HAP-1 (cell line): Measurements from ENCODE around the gene BIN1.

Experiments
- DNase-seq, 2 experiments: peaks; one replicate each; pipeline ENCODE4 v3.0.0-alpha.2; 2016 to 2020; ENCODE audit warnings: low spot score in 2 of 2
- H3K27me3 ChIP-seq: fragments of 250-450 bp; sonication (Bioruptor Pico); 2 replicates; pipeline ENCODE4 v1.5.1; 2020; ENCODE audit warnings: low read depth, mild to moderate bottlenecking, moderate library complexity
- H3K36me3 ChIP-seq: fragments of 250-450 bp; sonication (Bioruptor Pico); replicated peaks from 2 replicates; pipeline ENCODE4 v1.5.1; 2020; ENCODE audit warnings: mild to moderate bottlenecking
- H3K4me1 ChIP-seq: fragments of 250-450 bp; sonication (Bioruptor Pico); 2 replicates; pipeline ENCODE4 v1.5.1; 2020; ENCODE audit warnings: mild to moderate bottlenecking
- H3K4me3 ChIP-seq: fragments of 250-450 bp; sonication (Bioruptor Pico); 2 replicates; pipeline ENCODE4 v1.5.1; 2020; ENCODE audit warnings: mild to moderate bottlenecking, moderate library complexity
- H3K9me3 ChIP-seq: fragments of 250-450 bp; sonication (Bioruptor Pico); 2 replicates; pipeline ENCODE4 v1.5.1; 2020; ENCODE audit warnings: mild to moderate bottlenecking, moderate library complexity
- in situ Hi-C: fragments of 300-500 bp; cut with MboI; formaldehyde crosslinking; loops from 3 replicates; pipeline ENCODE4 v1.14.3; 2020; ENCODE audit warnings: low sequenced_read_pairs, inconsistent platforms, mixed read lengths

The BIN1 gene

GRCh38 chr2:127140538-127140937 is 33.6 kb upstream of the BIN1 start:
- in situ Hi-C loops = no loop called here
- Histone ChIP-seq H3K9me3 (peaks cover 7% of the 10 kb centered on the region; the same call in 1 of the 2 replicates), H3K4me3 (no peak overlapping the region), H3K36me3 (no peaks in the 10 kb centered on the region), H3K27me3 (0 out of 2 replicates have a peak, but pooled peaks cover 2% of the 10 kb centered on the region), H3K4me1 (no peaks in the 10 kb centered on the region)
- no peak for DNase-seq

DNA sequence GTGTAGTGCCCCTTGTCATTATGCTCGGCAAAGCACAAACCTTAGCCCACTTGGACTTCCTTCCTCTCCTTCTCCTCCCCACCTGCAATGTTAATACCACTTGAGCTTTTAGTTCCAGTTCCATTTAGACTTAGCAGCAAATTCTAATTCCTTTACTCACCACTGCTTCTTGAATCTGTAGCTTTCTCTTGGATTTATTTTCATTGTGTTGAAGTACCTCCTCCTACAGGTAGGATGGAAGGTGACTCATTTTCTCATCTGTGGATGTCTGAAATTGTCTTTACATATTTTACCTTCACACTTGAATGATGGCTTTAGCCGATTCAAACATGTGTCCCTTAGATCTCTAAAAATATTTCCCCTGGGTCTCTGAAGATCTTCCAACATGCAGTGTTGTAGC is 32.8 kb upstream of the BIN1 start:
- H3K27me3 ChIP-seq = 0 out of 2 replicates have a peak, but pooled peaks cover 2% of the 10 kb centered on the region
- H3K4me1 ChIP-seq = no peaks in the 10 kb centered on the region
- in situ Hi-C loops = no loop called here
- H3K4me3 ChIP-seq = no peak overlapping the region
- H3K9me3 ChIP-seq = peaks cover 7% of the 10 kb centered on the region; the same call in 1 of the 2 replicates
- no peak for DNase-seq
- H3K36me3 ChIP-seq = no peaks in the 10 kb centered on the region

GRCh38 chr2:127138281-127138680 is 31.3 kb upstream of the BIN1 start:
- H3K36me3 ChIP-seq = no peaks in the 10 kb centered on the region

DNA sequence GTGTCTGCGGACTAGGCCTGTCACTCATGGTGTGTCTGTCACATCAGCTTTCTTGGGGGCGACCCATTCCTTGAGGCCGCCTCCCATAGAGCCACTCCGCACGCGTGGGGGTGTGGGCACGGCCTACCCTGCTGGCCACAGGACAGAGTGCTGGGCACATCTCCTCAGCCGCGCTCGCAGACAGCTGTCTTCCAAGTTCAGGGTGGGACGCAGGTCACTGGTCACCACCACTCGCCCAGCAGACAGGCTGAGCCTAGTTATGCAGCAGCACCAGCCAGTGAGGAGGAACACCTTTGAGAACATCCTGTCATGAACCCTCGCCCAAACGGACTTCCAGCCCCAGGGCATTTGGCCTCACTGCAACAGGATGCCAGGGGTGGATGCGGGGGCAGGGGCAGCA is 30.8 kb upstream of the BIN1 start:
- Histone ChIP-seq H3K4me1 (no peaks in the 10 kb centered on the region), H3K4me3 (no peak overlapping the region), H3K9me3 (peaks cover 7% of the 10 kb centered on the region; the same call in 1 of the 2 replicates), H3K36me3 (no peaks in the 10 kb centered on the region), H3K27me3 (0 out of 2 replicates have a peak, but pooled peaks cover 2% of the 10 kb centered on the region)
- in situ Hi-C loops = no loop called here
- DNase-seq = no peak

More at GRCh38 chr2:127138281-127138680, 31.3 kb upstream of the BIN1 start:
- Histone ChIP-seq H3K27me3 (0 out of 2 replicates have a peak, but pooled peaks cover 2% of the 10 kb centered on the region), H3K4me3 (no peak overlapping the region), H3K9me3 (peaks cover 7% of the 10 kb centered on the region; the same call in 1 of the 2 replicates), H3K4me1 (no peaks in the 10 kb centered on the region)
- DNase-seq = no peak
- in situ Hi-C loops = no loop called here

DNA sequence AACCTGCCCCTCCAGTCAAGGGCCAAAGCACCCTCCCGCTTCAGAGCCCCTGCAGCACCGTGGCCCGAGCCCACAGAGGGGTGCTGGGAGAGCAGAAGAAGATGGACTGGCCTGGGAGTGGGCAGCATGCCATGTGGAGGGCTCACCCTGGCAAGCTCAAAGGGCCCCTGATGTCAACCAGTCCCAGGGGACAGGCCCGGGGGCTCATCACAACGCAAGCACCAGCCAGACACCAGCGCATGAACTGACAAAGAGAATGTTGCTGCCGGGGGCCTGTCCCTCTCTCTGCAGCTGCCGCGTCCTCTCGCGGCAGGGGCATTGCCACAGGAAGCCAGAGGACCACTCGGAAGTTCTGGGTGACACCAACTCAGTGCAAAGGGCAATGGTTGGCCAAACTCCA is 30.3 kb upstream of the BIN1 start:
- Histone ChIP-seq H3K4me3 (no peak overlapping the region), H3K9me3 (peaks cover 7% of the 10 kb centered on the region; the same call in 1 of the 2 replicates), H3K36me3 (no peaks in the 10 kb centered on the region), H3K4me1 (no peaks in the 10 kb centered on the region), H3K27me3 (0 out of 2 replicates have a peak, but pooled peaks cover 2% of the 10 kb centered on the region)
- in situ Hi-C loops = no loop called here
- no peak for DNase-seq

GRCh38 chr2:127134833-127135830 is 28.2 kb upstream of the BIN1 start:
- in situ Hi-C loops = no loop called here
- Histone ChIP-seq H3K27me3 (no peaks in the 10 kb centered on the region), H3K4me3 (no peak overlapping the region), H3K36me3 (no peaks in the 10 kb centered on the region), H3K4me1 (no peaks in the 10 kb centered on the region), H3K9me3 (peaks cover 7% of the 10 kb centered on the region; the same call in 1 of the 2 replicates)
- no peak for DNase-seq

GRCh38 chr2:127134235-127134634 is 27.3 kb upstream of the BIN1 start:
- no peak overlapping the region for H3K4me3 ChIP-seq
- in situ Hi-C loops = no loop called here
- DNase-seq = no peak
- no peaks in the 10 kb centered on the region for H3K36me3 ChIP-seq
- H3K9me3 ChIP-seq = peaks cover 6% of the 10 kb centered on the region; the same call in 1 of the 2 replicates
- H3K27me3 ChIP-seq = no peaks in the 10 kb centered on the region
- no peaks in the 10 kb centered on the region for H3K4me1 ChIP-seq

GRCh38 chr2:127133793-127134192 is 26.8 kb upstream of the BIN1 start:
- no peak for DNase-seq
- no peak overlapping the region for H3K4me3 ChIP-seq
- H3K4me1 ChIP-seq = no peaks in the 10 kb centered on the region
- no peaks in the 10 kb centered on the region for H3K36me3 ChIP-seq
- H3K27me3 ChIP-seq = no peaks in the 10 kb centered on the region; the same call in 1 of the 2 replicates
- in situ Hi-C loops = no loop called here
- H3K9me3 ChIP-seq = peaks cover 2% of the 10 kb centered on the region; the same call in 1 of the 2 replicates

DNA sequence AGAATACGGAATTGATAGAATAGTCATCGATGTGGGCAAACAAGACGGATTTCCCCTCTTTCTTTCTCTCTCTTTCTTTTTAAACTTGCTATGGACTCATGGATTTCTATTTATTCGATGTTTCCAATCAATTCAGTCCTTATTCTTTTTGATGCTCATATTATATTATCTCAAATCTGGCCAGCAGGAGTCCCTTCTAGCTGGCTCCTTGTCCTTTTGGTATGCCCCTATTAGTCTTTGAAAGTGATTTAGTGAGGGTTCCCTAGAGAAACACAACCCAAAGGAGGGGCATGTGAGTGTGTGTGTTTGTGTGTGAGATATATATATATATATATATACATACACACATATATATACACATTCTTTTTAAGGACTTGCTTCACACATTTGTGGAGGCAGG is 23.5 kb upstream of the BIN1 start:
- no peak for DNase-seq
- in situ Hi-C loops = no loop called here

DNA sequence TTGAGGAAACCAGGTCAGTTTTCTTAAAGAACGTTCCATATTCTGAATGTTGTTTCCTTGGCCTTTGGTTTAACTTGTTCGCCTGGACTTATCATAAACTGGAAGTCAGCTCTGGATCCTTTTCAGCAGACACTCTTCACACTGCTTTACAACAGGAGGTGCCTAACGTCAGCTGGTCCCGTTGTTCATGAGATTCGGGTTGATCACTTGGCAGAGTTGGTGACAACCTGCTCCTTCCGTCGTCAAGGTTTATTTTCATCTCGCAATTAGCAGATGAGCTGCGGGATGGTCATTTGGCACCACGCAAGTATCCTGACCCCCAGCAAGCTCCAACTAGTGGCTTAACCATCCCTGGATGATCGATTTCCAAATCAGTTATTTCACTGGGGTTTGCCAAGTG is 23.0 kb upstream of the BIN1 start:
- DNase-seq = no peak
- H3K27me3 ChIP-seq = peaks cover 7% of the 10 kb centered on the region
- H3K9me3 ChIP-seq = no peaks in the 10 kb centered on the region
- no peaks in the 10 kb centered on the region for H3K36me3 ChIP-seq
- H3K4me3 ChIP-seq = no peak overlapping the region
- in situ Hi-C loops = no loop called here
- H3K4me1 ChIP-seq = no peaks in the 10 kb centered on the region

More for the DNA sequence above, 23.5 kb upstream of the BIN1 start:
- Histone ChIP-seq H3K4me3 (no peak overlapping the region), H3K36me3 (no peaks in the 10 kb centered on the region), H3K4me1 (no peaks in the 10 kb centered on the region), H3K27me3 (peaks cover 7% of the 10 kb centered on the region), H3K9me3 (no peaks in the 10 kb centered on the region)

DNA sequence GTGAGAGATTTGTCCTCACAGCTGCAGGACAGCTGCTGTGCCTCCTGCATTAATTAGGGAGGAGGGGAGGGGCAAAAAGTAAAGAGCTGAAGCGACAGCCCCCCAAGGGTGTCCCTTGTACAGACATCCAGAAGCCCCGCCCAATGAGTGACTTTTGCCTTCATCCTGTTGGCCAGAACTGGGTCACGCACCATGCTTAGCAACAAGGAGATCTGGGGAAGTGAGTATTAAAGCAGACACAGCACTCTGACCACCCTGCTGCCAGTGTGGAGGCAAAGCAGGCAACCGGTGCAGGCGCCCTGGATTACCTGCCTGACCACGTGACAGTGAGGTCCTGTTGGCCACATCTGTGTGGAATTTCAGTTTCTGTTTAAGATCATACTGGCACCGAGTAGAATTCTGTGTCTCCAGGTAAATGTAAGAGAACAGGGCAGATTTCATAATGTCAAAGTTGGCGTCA is 21.5 kb upstream of the BIN1 start:
- in situ Hi-C loops = no loop called here
- H3K4me1 ChIP-seq = no peaks in the 10 kb centered on the region
- H3K27me3 ChIP-seq = peaks cover 7% of the 10 kb centered on the region
- H3K4me3 ChIP-seq = no peak overlapping the region
- H3K9me3 ChIP-seq = no peaks in the 10 kb centered on the region
- DNase-seq = peak in 1 of 2 experiments; percentile 42
- H3K36me3 ChIP-seq = no peaks in the 10 kb centered on the region

- H3K27me3 ChIP-seq = peaks cover 7% of the 10 kb centered on the region
- H3K36me3 ChIP-seq = no peaks in the 10 kb centered on the region
- H3K4me1 ChIP-seq = no peaks in the 10 kb centered on the region
- in situ Hi-C loops = no loop called here
- DNase-seq = no peak
- H3K4me3 ChIP-seq = no peak overlapping the region
- H3K9me3 ChIP-seq = no peaks in the 10 kb centered on the region
These were observed 18.9 kb upstream of the BIN1 start for GRCh38 chr2:127125821-127126220.

DNA sequence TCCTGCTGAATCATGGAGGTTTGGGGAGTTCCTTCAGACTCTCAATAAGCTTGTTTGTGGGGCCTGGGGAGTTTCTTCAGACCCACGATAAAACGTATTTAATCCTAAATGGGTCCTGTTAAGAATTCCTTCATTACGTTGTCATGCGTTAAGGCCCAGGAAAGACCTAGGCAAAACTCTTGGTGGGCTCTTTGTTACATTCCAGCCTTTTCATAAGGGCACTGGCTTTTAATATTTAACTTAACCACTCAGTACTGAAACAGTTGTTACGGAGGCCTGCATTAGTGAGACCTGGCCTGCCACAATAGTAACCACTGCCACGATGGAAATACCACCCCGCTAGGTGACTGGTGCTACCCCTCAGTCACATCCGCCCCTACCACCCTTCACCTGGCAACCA is 17.5 kb upstream of the BIN1 start:
- Histone ChIP-seq H3K27me3 (peaks cover 7% of the 10 kb centered on the region), H3K4me1 (no peaks in the 10 kb centered on the region), H3K36me3 (no peaks in the 10 kb centered on the region), H3K4me3 (no peak overlapping the region), H3K9me3 (no peaks in the 10 kb centered on the region)
- in situ Hi-C loops = no loop called here
- no peak for DNase-seq
